Measurements from ENCODE around the gene BRD9.

The BRD9 gene

DNA sequence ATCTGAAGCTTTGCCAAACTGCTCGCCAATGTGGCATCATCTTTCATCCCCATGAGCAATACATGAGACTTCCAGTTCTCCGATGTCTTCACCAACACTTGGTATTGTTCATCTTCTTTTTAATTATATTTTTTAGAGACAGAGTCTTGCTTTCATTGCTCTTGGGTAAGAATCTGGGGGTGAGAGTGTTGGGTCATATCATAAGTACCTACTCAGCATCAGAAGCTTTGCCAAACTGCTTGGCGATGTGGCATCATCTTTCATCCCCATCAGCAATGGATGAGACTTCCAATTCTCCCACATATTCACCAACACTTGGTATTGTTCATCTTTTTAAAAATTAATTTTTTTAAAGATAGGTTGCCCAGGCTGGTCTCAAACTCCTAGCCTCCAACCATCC lies 77.2 kb downstream of the BRD9 start:
- TF ChIP-seq, protein P1, sequence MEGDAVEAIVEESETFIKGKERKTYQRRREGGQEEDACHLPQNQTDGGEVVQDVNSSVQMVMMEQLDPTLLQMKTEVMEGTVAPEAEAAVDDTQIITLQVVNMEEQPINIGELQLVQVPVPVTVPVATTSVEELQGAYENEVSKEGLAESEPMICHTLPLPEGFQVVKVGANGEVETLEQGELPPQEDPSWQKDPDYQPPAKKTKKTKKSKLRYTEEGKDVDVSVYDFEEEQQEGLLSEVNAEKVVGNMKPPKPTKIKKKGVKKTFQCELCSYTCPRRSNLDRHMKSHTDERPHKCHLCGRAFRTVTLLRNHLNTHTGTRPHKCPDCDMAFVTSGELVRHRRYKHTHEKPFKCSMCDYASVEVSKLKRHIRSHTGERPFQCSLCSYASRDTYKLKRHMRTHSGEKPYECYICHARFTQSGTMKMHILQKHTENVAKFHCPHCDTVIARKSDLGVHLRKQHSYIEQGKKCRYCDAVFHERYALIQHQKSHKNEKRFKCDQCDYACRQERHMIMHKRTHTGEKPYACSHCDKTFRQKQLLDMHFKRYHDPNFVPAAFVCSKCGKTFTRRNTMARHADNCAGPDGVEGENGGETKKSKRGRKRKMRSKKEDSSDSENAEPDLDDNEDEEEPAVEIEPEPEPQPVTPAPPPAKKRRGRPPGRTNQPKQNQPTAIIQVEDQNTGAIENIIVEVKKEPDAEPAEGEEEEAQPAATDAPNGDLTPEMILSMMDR (IDR thresholded peaks at IDR 0.05; ENCODE audit: control insufficient read depth, extremely low read depth, insufficient read depth): no peak
- no peak overlapping the region for H3K4me3 ChIP-seq (ENCODE audit: low read depth, low read length)
- DNase-seq (ENCODE audit: low read depth): no peak

Measured in LNCaP clone FGC (cell line).